IPS-NIHi11 (cell line): ENCODE data around the gene BAIAP2L2.
"Not testable (repeated sequence)": the region's sequence is repeated elsewhere in the genome, so short reads cannot be mapped to it uniquely, and the experiment has no call there.

Experiments used
- DNase-seq: peaks from one replicate; pipeline ENCODE4 v3.0.0; 2012; ENCODE audit warnings: mixed read lengths, low spot score

BAIAP2L2 gene

GRCh38 chr22:38126928-38127668, 16.6 kb upstream of the BAIAP2L2 start:
- DNase-seq = no peak

- no peak for DNase-seq
Observed at GRCh38 chr22:38125751-38126201, 15.3 kb upstream of the BAIAP2L2 start.

- DNase-seq = no peak
Observed at GRCh38 chr22:38125038-38125610, 14.6 kb upstream of the BAIAP2L2 start.

GRCh38 chr22:38124236-38124974, 13.9 kb upstream of the BAIAP2L2 start:
- peak; percentile 63 for DNase-seq

- no peak for DNase-seq
Observed at GRCh38 chr22:38122616-38123015, 12.1 kb upstream of the BAIAP2L2 start.

GRCh38 chr22:38120359-38121110, 10.1 kb upstream of the BAIAP2L2 start:
- peak; percentile 64 for DNase-seq

GRCh38 chr22:38118747-38119146, 8.3 kb upstream of the BAIAP2L2 start:
- DNase-seq = not testable (repeated sequence)

- DNase-seq = no peak
Observed at GRCh38 chr22:38118182-38118581, 7.7 kb upstream of the BAIAP2L2 start.

- not testable (repeated sequence) for DNase-seq
Observed at GRCh38 chr22:38117556-38117955, 7.1 kb upstream of the BAIAP2L2 start.

GRCh38 chr22:38115423-38116205, 5.1 kb upstream of the BAIAP2L2 start:
- DNase-seq = no peak

GRCh38 chr22:38114484-38115398, 4.3 kb upstream of the BAIAP2L2 start:
- DNase-seq = peak; percentile 96

- DNase-seq = no peak
Observed at GRCh38 chr22:38112381-38112780, 1.9 kb upstream of the BAIAP2L2 start.

- DNase-seq = no peak
Observed at GRCh38 chr22:38111925-38112355, 1.5 kb upstream of the BAIAP2L2 start.

- DNase-seq = peak; percentile 70
Observed at GRCh38 chr22:38110863-38111852, 674 bp upstream of the BAIAP2L2 start.

GRCh38 chr22:38109371-38110001, 998 bp downstream of the BAIAP2L2 start:
- DNase-seq = peak; percentile 26

GRCh38 chr22:38108561-38109319, 1.7 kb downstream of the BAIAP2L2 start:
- DNase-seq = peak; percentile 10

- DNase-seq = no peak
Observed at GRCh38 chr22:38107692-38108515, 2.6 kb downstream of the BAIAP2L2 start.
